GM19468 (cell line): ENCODE measurements around the gene TMEM132E.

Experiments used
- ATAC-seq: cut with Tn5 transposase; IDR thresholded peaks from one replicate; pipeline ENCODE4 v1.9.1; 2021; ENCODE audit warnings: mild to moderate bottlenecking, moderate library complexity, moderate number of reproducible peaks; ENCODE audit not compliant: unreplicated experiment; ENCODE audit errors: extremely low read depth

TMEM132E gene

DNA sequence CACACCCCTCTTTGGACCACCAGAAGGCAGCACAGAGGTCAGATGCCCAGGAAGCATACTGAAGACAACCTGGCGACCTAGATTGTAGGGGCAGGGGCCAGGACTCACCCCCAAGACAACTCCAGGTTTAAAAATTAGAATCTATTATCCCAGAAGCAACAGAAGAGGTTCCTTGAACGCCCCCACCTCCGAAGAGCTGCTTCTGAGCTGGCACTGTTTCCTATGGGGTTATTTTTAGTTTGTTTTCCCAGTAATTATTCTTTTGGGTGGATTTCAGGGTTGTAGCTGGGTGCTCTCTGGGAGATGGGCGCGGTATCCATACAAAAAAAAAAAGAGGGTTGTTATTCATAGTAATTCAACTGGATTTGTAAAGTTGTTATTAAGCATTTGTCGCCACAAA is 10.4 kb upstream of the TMEM132E start:
- no peak for ATAC-seq

DNA sequence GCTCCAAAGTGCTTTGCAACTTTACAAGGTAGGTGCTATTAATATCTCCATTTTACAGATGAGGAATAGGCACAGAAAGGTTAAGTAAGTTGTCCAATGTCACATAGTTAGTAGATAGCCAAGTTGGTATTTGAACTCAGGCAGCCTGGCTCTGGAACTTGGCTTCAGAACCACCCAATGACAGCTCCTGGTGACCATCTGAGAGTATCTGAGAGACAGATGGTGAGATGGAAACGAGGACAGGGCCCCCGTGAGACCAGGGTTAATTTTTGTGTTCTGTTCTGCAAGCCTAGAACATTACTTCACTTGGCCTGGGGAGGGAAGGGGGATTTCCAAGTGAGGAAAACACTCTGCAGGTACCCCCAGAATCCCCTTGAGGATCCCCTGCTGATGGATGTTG is 9.8 kb upstream of the TMEM132E start:
- ATAC-seq, result no peak

DNA sequence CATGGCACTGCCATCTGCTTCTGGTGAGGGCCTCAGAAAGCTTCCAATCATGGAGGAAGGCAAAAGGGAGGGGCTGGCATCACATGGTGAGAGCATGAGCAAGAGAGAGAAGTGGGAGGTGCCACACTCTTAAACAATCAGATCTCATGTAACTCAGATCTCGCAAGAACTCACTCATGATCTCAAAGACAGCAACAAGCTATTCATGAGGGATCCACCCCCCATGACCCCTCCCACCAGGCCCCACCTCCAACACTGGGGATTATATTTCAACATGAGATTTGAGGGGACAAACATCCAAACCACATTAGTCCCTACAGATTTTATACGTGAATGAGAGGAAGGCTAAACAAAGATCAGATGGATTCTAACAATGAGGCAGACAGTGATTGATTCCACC is 8.9 kb upstream of the TMEM132E start:
- no peak for ATAC-seq

DNA sequence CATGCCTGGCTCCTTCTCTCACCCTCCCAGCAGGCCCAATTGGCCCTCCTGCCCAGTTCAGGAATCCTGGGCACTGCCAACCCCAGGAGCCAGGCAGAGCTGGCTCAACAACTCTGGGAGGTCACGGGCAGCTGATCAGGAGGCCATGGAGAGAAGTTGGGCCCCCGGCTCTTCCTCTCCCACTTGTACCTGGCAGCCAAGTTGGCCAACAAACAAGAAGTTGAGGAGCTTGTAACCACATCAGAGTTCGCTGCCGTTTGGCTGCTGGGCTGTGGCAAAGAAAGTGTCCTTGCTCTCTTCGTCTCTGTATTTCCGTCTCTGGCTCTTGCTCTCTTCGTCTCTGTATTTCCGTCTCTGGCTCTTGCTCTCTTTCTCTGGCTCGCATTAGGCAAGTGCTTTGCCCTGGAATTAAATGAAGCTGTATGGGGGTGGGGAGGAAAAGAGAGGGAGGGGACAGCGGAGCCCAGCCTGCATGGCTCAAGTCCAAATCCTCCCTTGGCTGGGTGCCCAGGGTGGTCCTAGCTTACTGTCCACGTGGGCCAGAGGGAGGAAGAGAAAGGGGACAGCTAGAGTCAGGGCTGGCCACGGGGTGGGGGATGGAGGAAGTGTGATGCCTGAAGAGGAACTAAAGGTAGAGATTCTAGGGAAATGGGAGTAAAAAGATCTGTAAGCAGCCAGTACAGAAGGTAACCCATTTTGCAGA is 7.8 kb upstream of the TMEM132E start:
- no peak for ATAC-seq

DNA sequence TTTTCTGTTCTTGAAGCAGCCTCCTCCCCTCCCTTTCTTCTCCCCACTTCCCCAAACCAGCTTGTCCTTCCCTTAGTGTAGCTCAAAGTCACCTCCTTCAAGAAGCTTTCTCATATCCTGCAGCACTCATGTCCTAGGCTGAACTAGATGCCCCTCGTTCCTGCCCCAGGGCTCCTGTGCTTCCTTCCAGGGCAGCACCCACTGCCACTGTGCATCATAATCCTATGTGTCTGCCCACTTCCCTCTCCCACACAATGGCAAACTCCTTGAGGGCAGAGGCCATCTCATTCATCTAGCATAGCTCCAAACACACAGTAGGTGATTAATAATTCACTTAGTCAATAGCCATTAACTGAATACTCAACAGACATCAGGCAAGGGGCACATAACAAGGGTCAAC is 6.9 kb upstream of the TMEM132E start:
- no peak for ATAC-seq

DNA sequence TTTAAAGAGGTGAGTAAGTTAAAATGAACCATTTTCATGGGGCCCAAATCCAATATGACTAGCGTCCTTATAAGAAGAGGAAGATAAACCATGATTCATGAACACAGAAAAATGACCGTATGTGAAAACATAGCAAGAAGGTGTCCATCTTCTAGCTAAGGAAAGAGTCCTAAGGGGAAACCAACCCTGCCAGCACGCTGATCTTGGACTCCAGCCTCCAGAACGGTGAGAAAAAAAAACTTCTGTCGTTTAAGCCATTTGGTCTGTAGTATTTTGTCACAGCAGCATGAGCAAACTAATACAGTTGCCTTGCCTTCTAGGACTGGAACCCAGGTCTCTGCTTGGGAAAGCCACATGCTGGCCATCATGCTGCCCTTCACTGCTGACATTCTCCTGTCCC is 4.2 kb upstream of the TMEM132E start:
- ATAC-seq, result no peak

DNA sequence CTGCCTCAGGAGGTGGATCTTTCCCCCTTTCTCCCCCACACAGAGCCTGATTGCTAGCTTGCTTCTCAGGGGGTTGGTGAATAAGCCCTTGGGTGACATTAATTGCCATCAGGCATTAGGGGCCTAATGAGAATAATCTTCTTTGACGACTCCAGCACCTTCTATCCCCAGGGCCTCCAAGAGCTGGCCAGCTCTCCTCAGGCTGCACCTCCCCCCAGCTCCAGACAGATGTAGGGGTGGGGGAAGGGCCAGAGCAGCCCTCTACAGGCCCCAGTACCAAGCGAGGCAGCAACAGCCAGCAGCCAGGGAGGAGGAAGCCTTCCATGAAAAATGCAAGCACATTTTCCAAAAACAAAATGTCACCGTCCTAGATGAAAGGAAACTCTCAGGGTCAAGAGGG is 1.4 kb upstream of the TMEM132E start:
- no peak for ATAC-seq

DNA sequence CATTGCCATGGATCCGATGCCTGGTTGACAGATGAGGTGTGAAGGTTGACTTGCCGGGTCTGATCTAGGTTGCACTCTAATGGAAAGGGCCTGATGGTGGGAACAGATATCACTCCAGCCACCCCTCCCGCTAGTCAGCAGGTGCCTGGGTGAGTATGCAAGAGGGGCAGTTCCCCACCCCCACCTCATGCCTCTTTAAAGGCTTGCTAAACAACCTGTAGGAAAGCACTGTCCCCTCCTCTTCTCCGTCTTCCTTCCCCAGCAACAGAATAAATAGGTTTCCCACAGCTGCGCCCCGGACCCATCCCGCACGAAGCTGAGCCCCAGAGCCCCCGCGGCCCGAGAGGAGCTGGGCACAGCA is 746 bp upstream of the TMEM132E start:
- no peak for ATAC-seq

DNA sequence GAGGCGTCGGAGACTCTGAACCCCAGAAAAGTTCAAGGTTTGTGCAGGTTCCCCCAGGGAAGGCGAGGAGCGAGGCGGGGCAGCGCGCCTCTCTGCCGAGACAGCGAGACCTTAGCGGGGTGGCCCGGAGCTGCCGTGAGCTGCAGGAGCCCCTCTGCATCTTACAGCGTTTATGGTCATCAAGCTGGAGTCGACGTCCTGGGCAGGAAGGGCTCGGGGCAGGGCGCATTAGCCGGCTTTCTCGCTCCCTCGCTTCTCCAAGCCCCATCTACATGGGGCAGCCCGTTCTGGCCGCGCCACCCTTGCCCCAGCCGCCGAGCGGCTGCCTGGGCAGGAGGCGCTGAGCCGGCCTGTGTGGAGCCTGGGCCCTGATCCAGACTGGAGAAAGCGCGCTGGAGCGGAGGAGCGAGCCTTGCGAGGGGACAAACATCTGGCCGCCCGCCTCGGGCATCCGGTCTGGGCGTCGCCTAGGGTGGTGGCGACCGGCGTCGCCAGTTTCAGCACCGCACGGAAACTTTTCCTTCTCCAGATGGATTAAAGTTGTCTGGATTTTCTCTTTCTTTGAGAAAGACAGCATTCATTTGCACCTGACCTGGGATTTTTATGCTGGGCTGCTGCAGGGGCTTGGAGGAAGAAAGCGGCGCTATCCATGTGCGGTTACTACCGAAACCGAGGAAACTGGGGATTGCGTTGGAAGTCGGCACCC is 750 bp downstream of the TMEM132E start:
- no peak for ATAC-seq

DNA sequence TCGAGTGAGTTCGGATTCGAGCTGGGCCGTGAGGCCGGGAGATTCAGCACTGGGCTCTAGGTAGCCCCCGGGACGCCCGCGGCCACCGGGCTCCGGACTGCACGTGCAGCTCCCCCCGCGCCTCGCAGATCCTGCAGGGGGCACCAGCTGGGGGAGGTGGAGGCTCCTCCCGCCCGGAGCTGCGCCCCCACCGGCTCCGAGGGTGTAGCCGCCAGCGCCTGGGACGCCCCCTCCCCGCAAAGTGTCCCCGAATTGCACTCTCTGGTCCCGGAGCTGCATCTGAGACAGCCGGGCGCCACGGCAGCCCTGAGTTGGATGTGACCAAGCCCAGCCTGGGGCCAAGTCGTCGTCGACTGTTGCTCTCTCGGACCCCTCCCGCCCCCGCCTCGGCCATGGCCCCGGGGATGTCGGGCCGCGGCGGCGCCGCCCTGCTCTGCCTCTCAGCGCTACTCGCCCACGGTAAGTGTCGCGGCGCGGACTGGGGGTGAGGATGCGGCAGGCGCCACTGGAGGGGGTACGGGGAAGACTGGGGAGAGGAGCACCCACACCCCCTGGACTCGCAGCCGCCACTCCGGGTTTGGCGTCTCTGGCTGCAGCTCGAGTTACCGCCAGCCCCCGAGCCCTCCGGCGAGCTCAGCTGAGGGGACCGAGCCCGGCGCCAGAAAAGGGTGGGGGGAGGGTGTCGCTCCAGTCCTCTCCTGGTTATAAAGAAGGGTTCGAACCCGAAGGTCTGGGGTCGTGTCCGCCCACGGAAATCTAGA is 1.5 kb downstream of the TMEM132E start:
- no peak for ATAC-seq

DNA sequence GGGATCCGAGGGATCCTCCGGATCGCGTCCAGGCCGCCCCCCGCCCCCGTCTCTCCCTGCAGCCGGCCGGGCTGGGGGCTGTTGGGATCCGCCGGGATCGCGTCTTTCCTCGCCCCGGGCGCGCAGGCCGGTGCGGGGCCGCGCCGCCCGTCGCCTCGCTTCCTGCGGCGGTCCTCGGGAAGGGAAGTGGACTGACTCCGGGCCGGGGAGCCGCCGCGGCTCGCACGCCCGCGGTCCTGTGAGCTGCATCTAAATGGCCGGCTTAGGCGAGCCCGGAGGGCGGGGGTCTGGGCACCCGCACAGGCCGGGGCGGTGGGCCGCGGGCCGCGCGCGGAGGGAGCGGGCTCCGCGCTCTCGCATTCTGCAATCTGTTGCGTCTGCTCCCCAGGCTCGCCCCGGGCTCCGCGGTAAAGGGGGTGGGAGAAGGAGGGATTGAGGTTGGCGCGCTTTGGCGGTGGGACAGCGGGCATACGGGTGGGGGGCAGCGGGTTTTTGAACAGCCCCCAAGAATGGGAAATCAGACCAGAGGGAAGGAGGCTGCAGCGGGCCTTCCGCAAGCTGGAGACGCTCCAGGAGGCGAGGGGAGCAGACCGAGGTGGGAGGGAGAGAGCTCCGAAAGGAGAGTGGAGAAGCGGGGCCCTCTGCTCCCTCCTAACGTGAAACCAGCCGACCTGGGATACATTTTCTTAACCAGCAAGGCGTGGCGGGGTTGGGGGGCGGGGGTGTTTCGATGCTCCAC is 2.2 kb downstream of the TMEM132E start:
- no peak for ATAC-seq

DNA sequence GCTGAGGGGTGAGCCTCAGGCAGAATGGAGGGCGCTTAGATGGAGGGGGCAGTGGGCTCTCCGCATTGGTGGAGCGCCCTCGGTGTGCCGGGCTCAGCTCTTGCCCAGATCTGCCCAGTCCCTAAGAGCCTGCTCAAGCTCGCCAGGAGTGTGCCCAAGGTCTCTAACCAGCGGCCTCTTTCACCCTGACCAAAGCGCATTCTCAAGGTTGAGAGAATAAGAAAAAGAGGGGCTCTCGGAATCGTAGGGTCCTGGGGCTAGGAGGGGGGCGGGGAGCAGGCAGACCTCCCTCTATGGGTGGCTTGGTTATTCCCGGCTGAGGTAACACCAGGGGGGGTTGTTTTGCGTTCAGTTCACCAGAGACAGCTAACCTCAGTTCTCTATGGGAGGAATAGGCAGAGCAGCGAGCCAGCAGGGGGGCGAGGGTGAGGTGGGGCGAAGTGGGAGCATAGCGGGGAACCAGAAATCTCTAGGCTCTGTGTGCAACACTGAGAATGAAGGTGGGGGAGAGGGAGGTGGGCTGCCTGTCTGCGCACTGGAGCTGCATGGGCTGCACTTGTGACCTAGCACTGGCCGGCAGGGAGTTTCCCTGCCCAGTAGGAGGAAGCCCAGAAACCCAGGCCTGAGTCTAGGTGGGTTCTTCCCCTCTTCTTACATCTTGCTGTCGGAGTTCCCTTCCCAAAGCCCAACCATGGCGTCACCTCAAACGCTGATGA is 3.0 kb downstream of the TMEM132E start:
- ATAC-seq, result no peak

DNA sequence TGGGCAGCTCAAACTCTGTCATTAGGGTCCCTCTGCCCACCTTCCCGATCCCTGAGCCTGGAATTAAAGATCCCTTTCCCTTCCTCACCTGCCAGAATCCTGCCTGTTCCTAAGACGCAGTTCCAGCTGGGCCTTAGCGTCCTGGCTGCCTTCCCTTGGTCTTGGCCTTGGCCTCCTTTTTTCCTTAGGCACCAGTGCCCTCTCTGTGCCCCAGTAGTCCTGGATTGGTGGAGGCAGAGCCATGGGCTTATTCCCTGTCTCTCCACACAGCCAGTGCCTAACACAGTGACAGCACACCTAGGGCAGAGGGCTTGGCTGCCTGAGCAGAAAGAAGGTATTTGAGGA is 3.5 kb downstream of the TMEM132E start:
- ATAC-seq, result no peak

DNA sequence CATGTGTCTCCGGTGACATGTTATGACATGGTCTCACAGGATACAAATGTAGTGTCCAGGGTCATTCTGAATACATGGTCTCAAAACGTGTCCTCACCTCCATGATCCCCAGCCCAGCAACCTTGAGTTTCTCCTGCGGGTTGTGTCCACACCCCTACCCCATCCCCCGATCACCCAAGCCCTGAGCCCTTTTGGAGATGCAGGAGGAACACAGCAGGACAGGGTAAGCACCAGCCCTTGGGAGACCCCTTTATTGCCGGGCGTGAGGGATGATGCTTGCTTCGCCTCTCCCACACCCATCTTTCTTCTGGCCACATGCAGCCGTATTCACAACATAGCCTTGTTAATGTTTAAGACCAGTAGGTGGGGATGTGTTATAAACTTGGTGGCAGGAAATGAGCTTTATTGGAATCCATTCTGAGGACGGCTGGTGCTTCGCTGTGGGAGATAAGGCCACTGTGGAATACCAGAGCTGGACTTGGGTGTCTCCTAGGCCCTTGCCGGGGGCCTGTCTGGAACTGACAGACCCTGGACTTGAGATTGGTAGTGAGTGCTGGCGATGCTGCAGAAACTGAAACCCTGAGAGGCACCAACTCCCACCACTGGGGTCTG is 5.5 kb downstream of the TMEM132E start:
- ATAC-seq, result no peak

DNA sequence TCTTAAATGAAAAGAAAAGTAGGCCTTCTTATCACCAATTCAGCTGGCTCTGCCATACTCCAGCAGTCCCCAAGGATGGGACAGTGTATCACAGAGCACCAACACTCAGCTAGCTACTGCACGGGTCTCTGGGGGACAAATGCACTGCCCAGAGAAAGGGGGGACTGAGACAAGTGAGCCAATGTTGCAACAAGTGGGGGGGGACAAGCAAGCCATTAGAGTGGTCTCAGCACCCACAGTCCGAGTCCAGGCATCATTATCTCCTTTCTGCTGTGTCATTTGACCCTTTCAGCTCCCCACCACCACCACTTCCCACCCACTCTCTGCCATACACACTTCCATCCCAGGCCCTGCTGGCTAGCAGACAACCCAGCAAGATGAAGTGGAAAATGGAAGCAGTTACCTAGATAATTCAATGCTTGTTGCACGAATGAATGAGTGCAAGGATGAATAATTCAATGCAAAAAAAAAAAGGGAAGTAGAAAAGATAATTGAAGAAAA is 7.0 kb downstream of the TMEM132E start:
- no peak for ATAC-seq

DNA sequence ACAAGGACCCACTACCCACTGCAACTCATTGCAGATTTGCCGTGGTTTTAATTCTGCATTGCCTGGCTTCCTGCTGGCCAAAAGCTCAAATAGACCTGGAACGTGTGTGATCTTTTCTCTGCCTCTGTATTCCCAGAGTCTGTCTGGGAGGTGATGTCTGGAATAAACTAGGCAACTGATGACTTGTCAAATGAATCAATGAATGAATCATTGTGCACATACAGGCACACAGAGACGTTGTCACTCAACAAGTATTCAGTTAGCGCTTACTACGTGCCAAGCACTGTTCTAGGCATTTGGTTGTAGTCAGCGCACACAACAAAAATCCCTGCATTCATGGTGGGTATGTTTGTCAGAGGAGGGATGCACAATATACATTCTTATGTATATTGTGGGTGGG is 8.9 kb downstream of the TMEM132E start:
- ATAC-seq, result no peak

DNA sequence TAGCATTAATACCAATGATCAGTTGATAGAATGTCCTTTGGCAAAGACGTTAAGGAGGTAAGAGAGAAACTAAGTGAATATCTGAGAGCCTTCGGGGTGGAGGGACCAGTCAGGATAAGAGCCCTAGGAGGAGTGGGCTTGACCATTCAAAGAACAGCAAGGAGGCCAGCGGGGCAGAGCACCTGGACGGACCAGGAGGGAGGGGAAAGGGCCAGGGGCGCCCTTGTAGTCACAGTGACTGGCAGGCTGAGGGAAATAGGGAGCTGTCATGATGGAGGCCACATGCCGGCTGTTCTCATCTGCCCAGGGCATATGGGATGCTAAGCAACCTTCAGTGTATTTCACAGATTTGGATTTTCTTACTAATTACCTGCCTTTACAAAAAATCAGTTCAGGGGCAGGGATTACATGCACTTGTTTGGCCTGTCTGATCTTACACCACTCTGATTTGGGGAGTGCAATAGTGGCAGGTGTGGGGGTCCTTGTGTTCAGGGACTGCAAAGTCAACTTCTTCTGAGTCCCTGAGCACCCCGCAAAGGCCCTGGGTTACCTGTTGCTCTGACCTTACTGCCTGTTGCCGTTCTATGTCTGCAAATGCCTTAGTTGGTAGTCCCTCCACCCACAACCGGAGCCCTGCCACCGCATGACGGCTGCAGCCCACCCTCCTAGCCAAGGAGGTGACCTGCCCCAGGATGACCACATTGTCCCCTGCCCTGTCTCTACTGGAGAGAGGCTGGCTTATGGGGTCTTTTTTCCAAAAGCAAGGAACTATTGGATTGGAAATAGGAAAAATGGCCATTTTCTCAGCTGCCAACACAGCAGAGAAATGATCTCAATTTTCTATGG is 10.0 kb downstream of the TMEM132E start:
- no peak for ATAC-seq

DNA sequence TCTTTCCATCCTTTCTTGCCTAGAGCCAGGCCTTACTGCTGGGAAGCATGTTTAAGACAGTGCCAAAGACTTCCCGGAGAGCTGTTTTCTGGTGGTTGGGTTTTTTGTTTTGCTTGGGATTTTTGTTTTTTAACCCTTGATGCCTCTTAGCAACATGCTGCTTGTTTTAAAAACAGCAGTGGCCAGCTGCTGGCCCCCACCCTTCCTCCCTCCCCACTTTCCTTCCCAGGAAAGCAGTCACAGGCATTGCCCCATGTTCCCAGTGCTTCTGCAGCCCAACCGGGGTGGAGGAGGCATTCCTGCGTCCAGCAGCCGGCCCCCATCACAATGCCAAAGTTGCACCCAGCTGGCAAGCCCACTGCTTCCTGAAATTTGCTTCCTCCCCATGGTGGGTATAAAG is 12.6 kb downstream of the TMEM132E start:
- ATAC-seq, result no peak

DNA sequence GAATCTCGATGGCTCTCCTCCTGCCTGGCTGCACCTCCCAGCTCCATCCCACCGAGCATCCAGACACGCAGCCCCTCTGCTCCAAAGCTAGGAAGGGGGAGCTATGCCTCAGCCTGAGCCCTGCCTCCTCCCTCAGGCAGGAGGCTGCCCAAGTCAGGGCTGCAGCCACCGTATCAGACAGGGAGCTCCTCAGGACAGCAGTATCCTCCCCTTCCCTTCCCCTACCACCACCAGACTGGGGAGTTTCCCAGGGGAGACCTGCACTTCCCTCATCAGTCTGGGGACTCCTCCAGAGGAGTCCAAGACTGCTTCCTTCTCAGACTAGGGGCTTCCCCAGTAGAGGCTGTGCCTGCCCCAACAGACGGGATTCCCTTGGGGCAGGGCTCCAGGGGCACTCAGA is 17.5 kb downstream of the TMEM132E start:
- ATAC-seq, result no peak
